ENCODE measurements around the gene ZDHHC11B.

The ZDHHC11B gene

GRCh38 chr5:665541-665955 lies 119.0 kb downstream of the ZDHHC11B start:
- Histone ChIP-seq H3K9ac (ENCODE audit: low read depth, low read length) (no peak overlapping the region), H3K36me3 (ENCODE audit: control insufficient read depth, insufficient read depth, low read length) (peaks cover 58% of the 10 kb centered on the region), H3K4me1 (ENCODE audit: control insufficient read depth, insufficient read depth, low read length) (0 out of 2 replicates have a peak, but pooled peaks cover 3% of the 10 kb centered on the region), H3K4me3 (ENCODE audit: low read depth, low read length) (no peak overlapping the region), H3K27ac (ENCODE audit: low read depth, low read length) (no peak overlapping the region), H3K9me3 (ENCODE audit: control insufficient read depth, insufficient read depth, low read length) (no peaks in the 10 kb centered on the region), H3K27me3 (ENCODE audit: control insufficient read depth, insufficient read depth, low read length) (no peaks in the 10 kb centered on the region)

- H3K36me3 ChIP-seq (ENCODE audit: control insufficient read depth, insufficient read depth, low read length): peaks cover 64% of the 10 kb centered on the region
Measured at GRCh38 chr5:664994-665360, 119.6 kb downstream of the ZDHHC11B start.

GRCh38 chr5:664343-664993 lies 120.1 kb downstream of the ZDHHC11B start:
- no peaks in the 10 kb centered on the region for H3K27me3 ChIP-seq (ENCODE audit: control insufficient read depth, insufficient read depth, low read length)
- H3K4me1 ChIP-seq (ENCODE audit: control insufficient read depth, insufficient read depth, low read length): 0 out of 2 replicates have a peak, but pooled peaks cover 3% of the 10 kb centered on the region
- no peak overlapping the region for H3K4me3 ChIP-seq (ENCODE audit: low read depth, low read length)
- no peaks in the 10 kb centered on the region for H3K9me3 ChIP-seq (ENCODE audit: control insufficient read depth, insufficient read depth, low read length)
- H3K27ac ChIP-seq (ENCODE audit: low read depth, low read length): no peak overlapping the region
- H3K9ac ChIP-seq (ENCODE audit: low read depth, low read length): no peak overlapping the region
- peaks cover 69% of the 10 kb centered on the region for H3K36me3 ChIP-seq (ENCODE audit: control insufficient read depth, insufficient read depth, low read length)

More at GRCh38 chr5:664994-665360, 119.6 kb downstream of the ZDHHC11B start:
- Histone ChIP-seq H3K27ac (ENCODE audit: low read depth, low read length) (no peak overlapping the region), H3K9me3 (ENCODE audit: control insufficient read depth, insufficient read depth, low read length) (no peaks in the 10 kb centered on the region), H3K4me3 (ENCODE audit: low read depth, low read length) (no peak overlapping the region), H3K4me1 (ENCODE audit: control insufficient read depth, insufficient read depth, low read length) (0 out of 2 replicates have a peak, but pooled peaks cover 3% of the 10 kb centered on the region), H3K9ac (ENCODE audit: low read depth, low read length) (no peak overlapping the region), H3K27me3 (ENCODE audit: control insufficient read depth, insufficient read depth, low read length) (no peaks in the 10 kb centered on the region)

- Histone ChIP-seq H3K27me3 (ENCODE audit: control insufficient read depth, insufficient read depth, low read length) (no peaks in the 10 kb centered on the region), H3K9ac (ENCODE audit: low read depth, low read length) (no peak overlapping the region), H3K36me3 (ENCODE audit: control insufficient read depth, insufficient read depth, low read length) (peaks cover 72% of the 10 kb centered on the region), H3K4me3 (ENCODE audit: low read depth, low read length) (no peak overlapping the region), H3K9me3 (ENCODE audit: control insufficient read depth, insufficient read depth, low read length) (no peaks in the 10 kb centered on the region), H3K4me1 (ENCODE audit: control insufficient read depth, insufficient read depth, low read length) (no peaks in the 10 kb centered on the region), H3K27ac (ENCODE audit: low read depth, low read length) (no peak overlapping the region)
Measured at GRCh38 chr5:663436-664342, 120.8 kb downstream of the ZDHHC11B start.

DNA sequence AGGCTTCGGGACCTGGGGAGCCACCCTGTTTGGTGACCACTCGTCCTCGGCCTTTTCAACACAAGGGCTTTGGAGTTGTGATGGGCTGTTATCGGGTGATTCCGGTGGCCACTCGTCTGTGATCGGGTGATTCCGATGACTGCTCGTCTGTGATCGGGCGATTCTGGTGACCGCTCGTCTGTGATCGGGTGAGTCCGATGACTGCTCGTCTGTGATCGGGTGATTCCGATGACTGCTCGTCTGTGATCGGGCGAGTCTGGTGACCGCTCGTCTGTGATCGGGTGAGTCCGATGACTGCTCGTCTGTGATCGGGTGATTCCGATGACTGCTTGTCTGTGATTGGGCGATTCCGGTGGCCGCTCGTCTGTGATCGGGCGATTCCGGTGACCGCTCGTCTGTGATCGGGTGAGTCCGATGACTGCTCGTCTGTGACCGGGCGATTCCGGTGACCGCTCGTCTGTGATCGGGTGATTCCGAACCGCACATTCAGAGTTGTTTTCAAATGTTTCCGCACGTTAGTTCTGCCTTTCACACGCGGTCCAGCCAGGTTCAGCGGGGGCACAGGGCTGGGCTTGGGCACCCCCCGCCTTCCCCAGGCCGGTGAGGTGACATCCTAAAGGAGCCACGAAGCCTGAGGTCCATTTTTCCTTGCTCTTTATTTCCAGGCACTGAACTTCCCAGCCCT lies 121.6 kb downstream of the ZDHHC11B start:
- Histone ChIP-seq H3K27me3 (ENCODE audit: control insufficient read depth, insufficient read depth, low read length) (no peaks in the 10 kb centered on the region), H3K36me3 (ENCODE audit: control insufficient read depth, insufficient read depth, low read length) (peaks cover 72% of the 10 kb centered on the region), H3K27ac (ENCODE audit: low read depth, low read length) (no peak overlapping the region), H3K4me3 (ENCODE audit: low read depth, low read length) (no peak overlapping the region), H3K9ac (ENCODE audit: low read depth, low read length) (no peak overlapping the region), H3K9me3 (ENCODE audit: control insufficient read depth, insufficient read depth, low read length) (no peaks in the 10 kb centered on the region), H3K4me1 (ENCODE audit: control insufficient read depth, insufficient read depth, low read length) (no peaks in the 10 kb centered on the region)

GRCh38 chr5:661891-662750 lies 122.4 kb downstream of the ZDHHC11B start:
- Histone ChIP-seq H3K4me1 (ENCODE audit: control insufficient read depth, insufficient read depth, low read length) (no peaks in the 10 kb centered on the region), H3K9me3 (ENCODE audit: control insufficient read depth, insufficient read depth, low read length) (no peaks in the 10 kb centered on the region), H3K27me3 (ENCODE audit: control insufficient read depth, insufficient read depth, low read length) (no peaks in the 10 kb centered on the region), H3K36me3 (ENCODE audit: control insufficient read depth, insufficient read depth, low read length) (peaks cover 74% of the 10 kb centered on the region), H3K4me3 (ENCODE audit: low read depth, low read length) (no peak overlapping the region), H3K27ac (ENCODE audit: low read depth, low read length) (no peak overlapping the region), H3K9ac (ENCODE audit: low read depth, low read length) (no peak overlapping the region)

- Histone ChIP-seq H3K4me1 (ENCODE audit: control insufficient read depth, insufficient read depth, low read length) (no peaks in the 10 kb centered on the region), H3K27me3 (ENCODE audit: control insufficient read depth, insufficient read depth, low read length) (no peaks in the 10 kb centered on the region), H3K9ac (ENCODE audit: low read depth, low read length) (no peak overlapping the region), H3K27ac (ENCODE audit: low read depth, low read length) (no peak overlapping the region), H3K36me3 (ENCODE audit: control insufficient read depth, insufficient read depth, low read length) (peaks cover 78% of the 10 kb centered on the region), H3K9me3 (ENCODE audit: control insufficient read depth, insufficient read depth, low read length) (no peaks in the 10 kb centered on the region), H3K4me3 (ENCODE audit: low read depth, low read length) (no peak overlapping the region)
Measured at GRCh38 chr5:660491-661030, 124.0 kb downstream of the ZDHHC11B start.
